ENCODE data around the gene ANKRD29. TPM values are rescaled to one million over a fixed set of nuclear protein-coding genes. Genes with fewer than 3 reads are reported as not detected.
A peak's percentile ranks its signal among the peaks of the same experiment; 100 is the strongest.

ANKRD29 gene
- total and polyA plus RNA-seq, 9 of the 15 experiments (the other 6 are each of a cell fraction or from before 2014, with no cell fraction given), result 0.36 TPM; not detected in 8

GRCh38 chr18:23570912-23571504 lies 91.7 kb downstream of the ANKRD29 start:
- FAIRE-seq, result no peak
- POLR2A ChIA-PET, result interaction anchor here (0.6 to 1.2 kb wide), 3 partner anchors 8 to 77 kb away, joined by 3 to 6 read pairs (median 3); no protein-coding TSS in a partner anchor

DNA sequence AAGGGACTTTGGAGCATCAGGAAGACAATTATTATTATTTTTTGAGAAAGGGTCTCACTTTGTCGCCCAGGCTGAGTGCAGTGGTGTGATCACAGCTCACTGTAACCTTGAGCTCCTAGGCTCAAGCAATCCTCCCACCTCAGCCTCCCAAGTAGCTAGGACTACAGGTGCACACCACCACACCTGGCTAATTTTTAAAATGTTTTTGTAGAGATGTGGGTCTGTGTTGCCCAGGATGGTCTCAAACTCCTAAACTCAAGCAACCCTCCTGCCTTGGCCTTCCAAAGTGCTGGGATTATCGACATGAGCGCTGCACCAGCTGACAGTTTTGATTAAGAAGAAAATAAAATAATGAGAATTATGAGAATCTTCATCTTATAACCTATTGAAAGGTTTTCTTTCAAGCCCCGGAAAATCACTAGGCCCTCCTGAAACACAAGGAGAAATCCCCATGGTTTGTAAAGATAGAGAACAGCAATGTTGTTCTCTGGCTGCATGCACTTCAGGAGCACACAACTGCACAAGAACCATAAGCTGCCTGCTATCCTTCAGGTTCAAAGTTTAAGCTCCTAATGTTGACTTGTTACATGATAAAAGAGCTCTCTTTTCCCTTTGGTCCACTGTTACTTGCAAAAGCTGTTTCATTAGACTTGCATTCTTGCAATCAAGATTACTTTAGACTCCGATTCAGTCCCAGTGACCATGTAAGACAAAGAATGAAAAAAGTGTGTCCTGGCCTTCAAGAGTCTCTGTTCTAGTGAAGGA lies 93.2 kb downstream of the ANKRD29 start:
- intact Hi-C loops (cut with micrococcal nuclease), result no loop called here
- no peaks in the 10 kb centered on the region for H3K27me3 ChIP-seq (ENCODE audit: control insufficient read depth in 2 of 2, insufficient read depth in 2 of 2, low read length in 2 of 2)
- in situ Hi-C loops (cut with MboI), result no loop called here
- no peaks in the 10 kb centered on the region for H3K9me3 ChIP-seq (replicated peaks; ENCODE audit: control insufficient read depth, insufficient read depth, low read depth, low read length)
- TF ChIP-seq ZNF274 (IDR thresholded peaks at IDR 0.05; ENCODE audit: borderline replicate concordance, low read depth, low read length), result no peak
- POLR2A ChIA-PET, result interaction anchor here (0.6 to 1.4 kb wide), 5 partner anchors 11 to 188 kb away, joined by 3 read pairs; no protein-coding TSS in a partner anchor
- no peak overlapping the region for H2AFZ ChIP-seq (ENCODE audit: low read depth, low read length)
- no peaks in the 10 kb centered on the region; the same call in 2 of the 3 replicates for H3K79me2 ChIP-seq (ENCODE audit: control insufficient read depth, insufficient read depth, low read length)
- FAIRE-seq (no peak), ATAC-seq (no peak), DNase-seq (ENCODE audit: extremely low read depth in 1 of 4, low spot score in 3 of 4) (no peak)
- no TSS peak for BruUV-seq (replicated peaks)
- H3K4me3 ChIP-seq, result no peak overlapping the region
- no peak overlapping the region for H3K4me2 ChIP-seq (ENCODE audit: insufficient read depth, low read length)
- peaks cover 86% of the 10 kb centered on the region for H3K36me3 ChIP-seq (ENCODE audit: control insufficient read depth, insufficient read depth, low read length)
- H3K27ac ChIP-seq (ENCODE audit: extremely low read depth, low read depth, low read length), result no peak overlapping the region
- peaks cover 0 to 9% of the 10 kb centered on the region in 2 experiments; a peak in 3 of 5 replicates for H3K4me1 ChIP-seq (replicated peaks in 1 of 2; ENCODE audit: control insufficient read depth in 2 of 2, insufficient read depth in 2 of 2, low read length in 2 of 2)
- H4K20me1 ChIP-seq (replicated peaks; ENCODE audit: control insufficient read depth, insufficient read depth, low read length), result no peaks in the 10 kb centered on the region
- WGBS (ENCODE audit: insufficient coverage, low coverage, missing lambda C conversion rate), result 95% methylated on average over 5 of the region's 5 CpGs
- H3K9me1 ChIP-seq (ENCODE audit: control insufficient read depth, insufficient read depth, low read length), result no peaks in the 10 kb centered on the region
- no peak overlapping the region for H3K9ac ChIP-seq (ENCODE audit: insufficient read depth in 1 of 2, low read depth in 2 of 2, low read length in 2 of 2)
- CTCF ChIA-PET (ENCODE audit: low intra/inter-chr PET ratio), result no interaction called here

More at GRCh38 chr18:23570912-23571504, 91.7 kb downstream of the ANKRD29 start:
- in situ Hi-C loops (cut with MboI), result no loop called here
- Histone ChIP-seq H3K4me2 (ENCODE audit: insufficient read depth, low read length) (no peak overlapping the region), H3K4me3 (no peak overlapping the region), H3K9me3 (replicated peaks; ENCODE audit: control insufficient read depth, insufficient read depth, low read depth, low read length) (no peaks in the 10 kb centered on the region), H3K9me1 (ENCODE audit: control insufficient read depth, insufficient read depth, low read length) (no peaks in the 10 kb centered on the region), H3K27me3 (ENCODE audit: control insufficient read depth in 2 of 2, insufficient read depth in 2 of 2, low read length in 2 of 2) (no peaks in the 10 kb centered on the region), H3K27ac (ENCODE audit: extremely low read depth, low read depth, low read length) (no peak overlapping the region), H2AFZ (ENCODE audit: low read depth, low read length) (no peak overlapping the region), H3K4me1 (replicated peaks in 1 of 2; ENCODE audit: control insufficient read depth in 2 of 2, insufficient read depth in 2 of 2, low read length in 2 of 2) (peaks cover 0 to 9% of the 10 kb centered on the region in 2 experiments; a peak in 3 of 5 replicates), H3K9ac (ENCODE audit: insufficient read depth in 1 of 2, low read depth in 2 of 2, low read length in 2 of 2) (no peak overlapping the region), H3K36me3 (ENCODE audit: control insufficient read depth, insufficient read depth, low read length) (peaks cover 84% of the 10 kb centered on the region), H3K79me2 (ENCODE audit: control insufficient read depth, insufficient read depth, low read length) (no peaks in the 10 kb centered on the region; the same call in 2 of the 3 replicates), H4K20me1 (replicated peaks; ENCODE audit: control insufficient read depth, insufficient read depth, low read length) (no peaks in the 10 kb centered on the region; the same call in 1 of the 2 replicates)
- CTCF ChIA-PET (ENCODE audit: low intra/inter-chr PET ratio), result no interaction called here
- no TSS peak for BruUV-seq (replicated peaks)
- WGBS (ENCODE audit: insufficient coverage, low coverage, missing lambda C conversion rate), result 95% methylated on average over 3 of the region's 3 CpGs
- TF ChIP-seq ZNF121 (CRISPR knock-in tag; conservative IDR thresholded peaks at IDR 0.05), result peak; percentile 18; the same call in 1 of the 2 replicates
- TF ChIP-seq BRCA1 (IDR thresholded peaks at IDR 0.05), result no peak
- TF ChIP-seq BRCA1 (CRISPR knock-in tag; IDR thresholded peaks at IDR 0.05), result no peak
- TF ChIP-seq CBFA2T2 (conservative IDR thresholded peaks at IDR 0.05), result no peak
- no peak for TF ChIP-seq DMBX1 (CRISPR knock-in tag; IDR thresholded peaks at IDR 0.05; ENCODE audit: borderline replicate concordance)
- ATAC-seq, result no peak
- DNase-seq (ENCODE audit: extremely low read depth in 1 of 4, low spot score in 3 of 4), result no peak
- intact Hi-C loops (cut with micrococcal nuclease), result no loop called here
